Transverse colon (tissue), 4 donors: Measurements from ENCODE around the gene AIG1. TPM values are rescaled to one million over a fixed set of nuclear protein-coding genes. Genes with fewer than 3 reads are reported as not detected.

Source experiments
- DNase-seq: peaks from one replicate; pipeline ENCODE4 v3.0.0-alpha.2; 2019
- H3K27ac ChIP-seq, 4 donors: fragments of 200-600 bp; sonication (generic); 2 replicates each; pipeline ENCODE4 v1.5.1; 2016 to 2018; ENCODE audit warnings: inconsistent platforms in 4 of 4
- H3K27me3 ChIP-seq: fragments of 200-600 bp; sonication (generic); 2 replicates; pipeline ENCODE4 v1.5.1; 2017; ENCODE audit warnings: inconsistent platforms
- H3K36me3 ChIP-seq, 4 donors: fragments of 200-600 bp; sonication (generic); 2 replicates each; pipeline ENCODE4 v1.5.1; 2017 to 2019; ENCODE audit warnings: inconsistent platforms in 4 of 4
- H3K4me1 ChIP-seq, 4 donors: fragments of 200-600 bp; sonication (generic); 2 replicates each; pipeline ENCODE4 v1.5.1; 2017 to 2020; ENCODE audit warnings: inconsistent platforms in 4 of 4
- H3K4me3 ChIP-seq, 4 donors: fragments of 200-600 bp; sonication (generic); 1 replicate in 1 of 4; 2 replicates in 3 of 4; pipeline versions ENCODE4 v1.5.1 to v1.6.1; 2017 to 2019; ENCODE audit warnings: inconsistent platforms in 4 of 4
- H3K9me3 ChIP-seq, 2 donors: fragments of 200-600 bp; sonication (generic); 2 replicates each; pipeline ENCODE4 v1.5.1; 2017 to 2019; ENCODE audit warnings: inconsistent platforms in 2 of 2
- EP300 ChIP-seq: sonication (generic); formaldehyde crosslinking; IDR thresholded peaks from one replicate; pipeline ENCODE4 v1.6.1; 2017; ENCODE audit warnings: antibody characterized with exemption, low read depth
- POLR2A ChIP-seq: fragments of 450-650 bp; IDR thresholded peaks from one replicate; pipeline ENCODE4 v1.6.1; 2016; ENCODE audit warnings: antibody characterized with exemption, mild to moderate bottlenecking, moderate library complexity
- POLR2AphosphoS5 ChIP-seq, 3 donors: sonication (generic); formaldehyde crosslinking; IDR thresholded peaks; one replicate each; pipeline ENCODE4 v1.6.1; 2016; ENCODE audit warnings: antibody characterized with exemption in 3 of 3
- WGBS, 2 donors: methylation state at CpG; one replicate each; pipeline ENCODE4 v1.1.5; 2018; ENCODE audit warnings: low coverage in 1 of 2; 5-methylcytosine and 5-hydroxymethylcytosine counted together
- in situ Hi-C, 4 donors: fragments of 200-750 bp; cut with MboI; loops; one replicate each; pipeline versions ENCODE4 v1.15.0 to v1.15.1; 2017; ENCODE audit warnings: low sequenced_read_pairs in 3 of 4, low pct_ligation_motif_present in 1 of 4, low pct_unique_long_range_greater_than_20kb in 1 of 4
- intact Hi-C: fragments of 100-400 bp; cut with DNase I; formaldehyde crosslinking; loops from one replicate; pipeline ENCODE4 v1.15.1; 2023; ENCODE audit warnings: low total_unique reads
- total RNA-seq, 4 donors: library from RNA; depleted of rRNA; stranded (reverse); fragments of >200 nt; gene quantifications; one replicate each; pipeline ENCODE4 v1.1.0, GENCODE V29; 2016
- TF ChIP-seq, protein P1 (sequence below), 5 experiments: fragments of 200-600 bp in 3 of 5; fragments of 450-650 bp in 2 of 5; sonication (generic) in 3 of 5; IDR thresholded peaks; 1 replicate in 2 of 5; 2 replicates in 3 of 5; pipeline ENCODE4 v1.5.1; 2016 to 2017; ENCODE audit warnings: antibody characterized with exemption in 5 of 5, inconsistent platforms in 3 of 5, mild to moderate bottlenecking in 2 of 5, moderate library complexity in 1 of 5

AIG1 gene
- total RNA-seq, 4 donors from 2014 or later: 16.5 to 38.2 (median 21.6) TPM

GRCh38 chr6:143125455-143125854 lies 64.8 kb downstream of the AIG1 start:
- in situ Hi-C loops: no loop called here
- H3K27ac ChIP-seq: no peak overlapping the region
- no peak overlapping the region for H3K4me3 ChIP-seq
- no peaks in the 10 kb centered on the region for H3K27me3 ChIP-seq
- no peaks in the 10 kb centered on the region for H3K4me1 ChIP-seq
- TF ChIP-seq EP300 (no peak), POLR2A (no peak), POLR2AphosphoS5 (IDR thresholded peaks at IDR 0.05) (no peak)
- TF ChIP-seq, protein P1, sequence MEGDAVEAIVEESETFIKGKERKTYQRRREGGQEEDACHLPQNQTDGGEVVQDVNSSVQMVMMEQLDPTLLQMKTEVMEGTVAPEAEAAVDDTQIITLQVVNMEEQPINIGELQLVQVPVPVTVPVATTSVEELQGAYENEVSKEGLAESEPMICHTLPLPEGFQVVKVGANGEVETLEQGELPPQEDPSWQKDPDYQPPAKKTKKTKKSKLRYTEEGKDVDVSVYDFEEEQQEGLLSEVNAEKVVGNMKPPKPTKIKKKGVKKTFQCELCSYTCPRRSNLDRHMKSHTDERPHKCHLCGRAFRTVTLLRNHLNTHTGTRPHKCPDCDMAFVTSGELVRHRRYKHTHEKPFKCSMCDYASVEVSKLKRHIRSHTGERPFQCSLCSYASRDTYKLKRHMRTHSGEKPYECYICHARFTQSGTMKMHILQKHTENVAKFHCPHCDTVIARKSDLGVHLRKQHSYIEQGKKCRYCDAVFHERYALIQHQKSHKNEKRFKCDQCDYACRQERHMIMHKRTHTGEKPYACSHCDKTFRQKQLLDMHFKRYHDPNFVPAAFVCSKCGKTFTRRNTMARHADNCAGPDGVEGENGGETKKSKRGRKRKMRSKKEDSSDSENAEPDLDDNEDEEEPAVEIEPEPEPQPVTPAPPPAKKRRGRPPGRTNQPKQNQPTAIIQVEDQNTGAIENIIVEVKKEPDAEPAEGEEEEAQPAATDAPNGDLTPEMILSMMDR (IDR thresholded peaks at IDR 0.05): no peak
- peaks cover 2 to 5% of the 10 kb centered on the region in 2 donors for H3K9me3 ChIP-seq
- intact Hi-C loops: no loop called here
- 73 to 79% methylated on average over 3 of the region's 3 CpGs for WGBS, 2 donors
- H3K36me3 ChIP-seq: no peaks in the 10 kb centered on the region
- DNase-seq: no peak

DNA sequence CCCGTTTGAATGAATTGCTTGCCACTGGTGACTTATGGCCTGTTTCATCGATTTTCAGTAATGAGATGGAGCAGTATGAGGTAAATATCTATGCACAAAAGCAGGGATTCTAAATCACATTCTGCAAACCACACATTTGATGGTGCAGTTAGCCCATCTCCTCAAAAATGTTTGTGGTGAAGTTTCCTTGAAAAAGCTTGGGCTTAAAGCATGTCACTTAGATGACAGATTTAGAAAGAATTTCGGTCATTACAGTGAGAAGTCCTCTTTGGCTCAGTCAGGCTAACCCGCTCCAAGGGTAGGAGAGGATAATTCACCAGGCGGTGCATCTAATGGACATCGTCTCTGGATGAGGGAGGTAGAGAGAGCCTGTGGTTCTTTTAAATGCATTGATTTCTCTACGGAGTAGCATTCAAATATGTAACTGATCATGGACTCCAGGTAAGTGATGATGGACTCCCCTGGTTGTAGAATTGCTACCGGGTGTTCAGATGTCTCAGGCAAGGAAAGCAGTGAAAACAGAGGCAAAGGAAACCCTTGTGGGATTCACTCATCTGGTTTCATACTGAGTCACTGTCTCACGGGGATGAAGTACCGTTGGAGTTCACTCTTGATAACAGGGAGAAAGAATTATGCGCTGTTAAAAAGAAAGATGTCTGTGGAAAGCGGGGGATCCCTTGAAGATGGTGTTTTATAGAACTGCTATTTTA lies 65.3 kb downstream of the AIG1 start:
- H3K36me3 ChIP-seq: no peaks in the 10 kb centered on the region
- in situ Hi-C loops: no loop called here
- no peaks in the 10 kb centered on the region for H3K27me3 ChIP-seq
- no peak for DNase-seq
- 89 to 91% methylated on average over 12 of the region's 12 CpGs for WGBS, 2 donors
- intact Hi-C loops: no loop called here
- no peaks in the 10 kb centered on the region for H3K4me1 ChIP-seq
- H3K9me3 ChIP-seq: peaks cover 6 to 10% of the 10 kb centered on the region in 2 donors
- H3K27ac ChIP-seq: no peak overlapping the region
- TF ChIP-seq POLR2AphosphoS5 (IDR thresholded peaks at IDR 0.05) (no peak), POLR2A (no peak), EP300 (no peak)
- TF ChIP-seq, protein P1 (IDR thresholded peaks at IDR 0.05): no peak
- no peak overlapping the region for H3K4me3 ChIP-seq

DNA sequence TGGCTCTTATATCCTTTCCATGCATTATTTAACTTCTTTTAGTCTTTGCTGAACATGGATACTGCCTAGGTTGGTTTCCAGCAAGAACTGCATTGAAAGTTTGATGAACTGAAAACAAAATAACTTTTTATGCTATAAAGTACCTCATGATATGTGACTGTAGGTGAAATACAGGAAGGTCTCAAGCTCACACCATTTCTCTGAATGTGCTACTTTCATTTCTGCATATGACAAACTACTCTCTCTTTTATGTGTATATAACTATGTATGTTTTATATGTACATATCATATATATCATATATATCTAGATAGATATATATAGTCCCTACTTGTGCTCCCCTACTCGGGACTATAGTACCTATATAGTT lies 65.9 kb downstream of the AIG1 start:
- intact Hi-C loops (no loop called here), in situ Hi-C loops (no loop called here)
- H3K4me3 ChIP-seq: no peak overlapping the region
- H3K4me1 ChIP-seq: no peaks in the 10 kb centered on the region
- TF ChIP-seq, protein P1 (IDR thresholded peaks at IDR 0.05): no peak
- TF ChIP-seq EP300: no peak
- TF ChIP-seq POLR2AphosphoS5 (IDR thresholded peaks at IDR 0.05): no peak
- no peak for TF ChIP-seq POLR2A
- no peaks in the 10 kb centered on the region for H3K27me3 ChIP-seq
- no peak overlapping the region for H3K27ac ChIP-seq
- DNase-seq: no peak
- WGBS, 2 donors: 92 to 100% methylated on average over 1 of the region's 1 CpG
- H3K36me3 ChIP-seq: no peaks in the 10 kb centered on the region
- H3K9me3 ChIP-seq: peaks cover 6 to 16% of the 10 kb centered on the region in 2 donors

- 80 to 90% methylated on average over 2 to 3 of the region's 3 CpGs for WGBS, 2 donors
- no peaks in the 10 kb centered on the region for H3K4me1 ChIP-seq
- no peak overlapping the region for H3K27ac ChIP-seq
- no peaks in the 10 kb centered on the region for H3K27me3 ChIP-seq
- DNase-seq: no peak
- H3K36me3 ChIP-seq: no peaks in the 10 kb centered on the region
- in situ Hi-C loops (no loop called here), intact Hi-C loops (no loop called here)
- TF ChIP-seq POLR2AphosphoS5 (IDR thresholded peaks at IDR 0.05) (no peak), EP300 (no peak), POLR2A (no peak)
- TF ChIP-seq, protein P1 (IDR thresholded peaks at IDR 0.05): no peak
- H3K9me3 ChIP-seq: peaks cover 6 to 16% of the 10 kb centered on the region in 2 donors
- H3K4me3 ChIP-seq: no peak overlapping the region
Observed at GRCh38 chr6:143127941-143128680, 67.4 kb downstream of the AIG1 start.
